PFSK-1 (cell line): Measurements from ENCODE around the gene ARPP21.

Source experiments
- POLR2AphosphoS5 ChIP-seq: IDR thresholded peaks from 2 replicates; pipeline ENCODE4 v1.6.1; 2012; ENCODE audit warnings: low read depth, mild to moderate bottlenecking, control low read depth, low read length, moderate library complexity
- REST ChIP-seq, 2 experiments: IDR thresholded peaks; 2 replicates each; pipeline versions ENCODE4 v1.6.1 to v1.8.0; 2011 to 2012; ENCODE audit warnings: low read depth in 2 of 2, low read length in 2 of 2, control low read depth in 1 of 2, inconsistent platforms in 1 of 2, mild to moderate bottlenecking in 1 of 2, moderate library complexity in 1 of 2; ENCODE audit not compliant: insufficient read depth in 1 of 2
- SIN3A ChIP-seq: IDR thresholded peaks from 2 replicates; pipeline ENCODE4 v1.6.1; 2012; ENCODE audit warnings: mild to moderate bottlenecking, low read length, moderate library complexity, borderline replicate concordance; ENCODE audit not compliant: insufficient read depth

DNA sequence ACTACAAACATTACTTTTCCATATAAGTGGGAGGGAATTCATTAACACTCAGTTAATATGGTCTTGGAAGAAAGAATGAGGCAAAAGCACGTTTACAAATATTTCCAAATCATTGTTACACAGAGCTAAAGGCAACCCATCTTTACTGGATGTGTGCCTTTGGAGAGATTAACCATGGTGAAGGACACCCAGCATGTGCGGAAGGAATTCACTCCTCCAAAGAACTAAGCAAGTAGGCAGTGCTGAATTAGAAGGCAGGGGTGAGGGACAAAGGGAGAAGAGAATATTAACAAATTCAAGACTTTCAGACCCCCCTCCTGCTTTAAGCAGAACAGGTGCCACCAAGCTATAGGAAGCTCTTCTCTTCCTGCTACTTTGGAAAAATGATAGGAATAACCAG is 10.1 kb downstream of the ARPP21 start:
- TF ChIP-seq POLR2AphosphoS5 (no peak), SIN3A (no peak), REST (IDR thresholded peaks at IDR 0.05; ENCODE audit: insufficient read depth in 1 of 2, low read depth in 2 of 2, low read length in 2 of 2) (no peak)
